Tibial artery (tissue), 4 donors: ENCODE measurements around the gene YJEFN3.

Experiments
- DNase-seq, 2 donors: peaks; one replicate each; pipeline ENCODE4 v3.0.0-alpha.2; 2019
- H3K27ac ChIP-seq, 2 donors: fragments of 200-600 bp; sonication (generic) in 1 of 2; 1 replicate in 1 of 2; 2 replicates in 1 of 2; pipeline ENCODE4 v1.5.1; 2018 to 2019; ENCODE audit warnings: mild to moderate bottlenecking in 1 of 2
- H3K27me3 ChIP-seq, 2 donors: fragments of 200-600 bp; sonication (generic) in 1 of 2; one replicate each; pipeline versions ENCODE4 v1.5.1 to v1.6.0; 2016 to 2019
- H3K36me3 ChIP-seq, 3 donors: fragments of 200-600 bp; sonication (generic) in 2 of 3; one replicate each; pipeline ENCODE4 v1.5.1; 2016 to 2019; ENCODE audit warnings: mild to moderate bottlenecking in 2 of 3
- H3K4me1 ChIP-seq, 4 donors: fragments of 200-600 bp; sonication (generic) in 2 of 4; 1 replicate in 3 of 4; 2 replicates in 1 of 4; pipeline ENCODE4 v1.5.1; 2016 to 2019
- H3K4me3 ChIP-seq, 2 donors: fragments of 200-600 bp; sonication (generic) in 1 of 2; 1 replicate in 1 of 2; 2 replicates in 1 of 2; pipeline ENCODE4 v1.5.1; 2018 to 2019; ENCODE audit warnings: mild to moderate bottlenecking in 2 of 2
- H3K9me3 ChIP-seq, 3 donors: fragments of 200-600 bp; sonication (generic) in 1 of 3; one replicate each; pipeline ENCODE4 v1.5.1; 2016 to 2019
- intact Hi-C: fragments of 100-400 bp; cut with DNase I; formaldehyde crosslinking; loops from one replicate; pipeline ENCODE4 v1.15.0; 2023; ENCODE audit warnings: low total_unique reads
- TF ChIP-seq, protein P1 (sequence below), 2 experiments: fragments of 200-600 bp in 1 of 2; fragments of 450-650 bp in 1 of 2; IDR thresholded peaks; one replicate each; pipeline ENCODE4 v1.5.1; 2017 to 2019; ENCODE audit warnings: antibody characterized with exemption in 2 of 2, mild to moderate bottlenecking in 1 of 2, moderate library complexity in 1 of 2

Gene YJEFN3

DNA sequence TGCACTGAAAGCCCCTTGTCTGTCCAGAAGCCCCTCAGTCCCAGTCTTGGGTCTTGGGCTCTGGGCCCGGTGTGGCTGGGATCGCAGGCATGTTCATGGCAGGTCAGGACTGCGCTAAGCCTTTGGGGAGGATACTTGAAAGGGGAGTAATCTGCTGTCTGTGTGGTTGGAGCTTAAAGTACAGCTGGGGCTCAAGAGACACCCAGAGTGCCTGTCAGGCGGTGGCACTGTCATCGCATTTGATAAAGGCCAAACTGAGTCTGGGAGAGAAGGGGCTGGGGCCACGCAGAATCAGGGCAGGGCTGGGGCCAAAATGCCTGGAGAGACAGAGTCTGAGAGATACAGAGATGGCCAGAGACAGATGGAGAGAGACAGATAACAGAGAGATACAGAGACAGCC is 5.1 kb downstream of the YJEFN3 start:
- Histone ChIP-seq H3K36me3 (peaks cover 0 to 23% (median 0%) of the 10 kb centered on the region in 3 donors), H3K27ac (no peak overlapping the region), H3K4me3 (no peak overlapping the region), H3K9me3 (no peaks in the 10 kb centered on the region), H3K4me1 (peaks cover 0 to 31% (median 22%) of the 10 kb centered on the region in 4 donors), H3K27me3 (peaks cover 0 to 15% of the 10 kb centered on the region in 2 donors)
- TF ChIP-seq, protein P1, sequence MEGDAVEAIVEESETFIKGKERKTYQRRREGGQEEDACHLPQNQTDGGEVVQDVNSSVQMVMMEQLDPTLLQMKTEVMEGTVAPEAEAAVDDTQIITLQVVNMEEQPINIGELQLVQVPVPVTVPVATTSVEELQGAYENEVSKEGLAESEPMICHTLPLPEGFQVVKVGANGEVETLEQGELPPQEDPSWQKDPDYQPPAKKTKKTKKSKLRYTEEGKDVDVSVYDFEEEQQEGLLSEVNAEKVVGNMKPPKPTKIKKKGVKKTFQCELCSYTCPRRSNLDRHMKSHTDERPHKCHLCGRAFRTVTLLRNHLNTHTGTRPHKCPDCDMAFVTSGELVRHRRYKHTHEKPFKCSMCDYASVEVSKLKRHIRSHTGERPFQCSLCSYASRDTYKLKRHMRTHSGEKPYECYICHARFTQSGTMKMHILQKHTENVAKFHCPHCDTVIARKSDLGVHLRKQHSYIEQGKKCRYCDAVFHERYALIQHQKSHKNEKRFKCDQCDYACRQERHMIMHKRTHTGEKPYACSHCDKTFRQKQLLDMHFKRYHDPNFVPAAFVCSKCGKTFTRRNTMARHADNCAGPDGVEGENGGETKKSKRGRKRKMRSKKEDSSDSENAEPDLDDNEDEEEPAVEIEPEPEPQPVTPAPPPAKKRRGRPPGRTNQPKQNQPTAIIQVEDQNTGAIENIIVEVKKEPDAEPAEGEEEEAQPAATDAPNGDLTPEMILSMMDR (IDR thresholded peaks at IDR 0.05) = no peak
- intact Hi-C loops = loop anchor here (5.0 to 10.0 kb wide), 2 partner anchors 108 to 421 kb away; partner anchors contain the start of gene GMIP
- DNase-seq = no peak

DNA sequence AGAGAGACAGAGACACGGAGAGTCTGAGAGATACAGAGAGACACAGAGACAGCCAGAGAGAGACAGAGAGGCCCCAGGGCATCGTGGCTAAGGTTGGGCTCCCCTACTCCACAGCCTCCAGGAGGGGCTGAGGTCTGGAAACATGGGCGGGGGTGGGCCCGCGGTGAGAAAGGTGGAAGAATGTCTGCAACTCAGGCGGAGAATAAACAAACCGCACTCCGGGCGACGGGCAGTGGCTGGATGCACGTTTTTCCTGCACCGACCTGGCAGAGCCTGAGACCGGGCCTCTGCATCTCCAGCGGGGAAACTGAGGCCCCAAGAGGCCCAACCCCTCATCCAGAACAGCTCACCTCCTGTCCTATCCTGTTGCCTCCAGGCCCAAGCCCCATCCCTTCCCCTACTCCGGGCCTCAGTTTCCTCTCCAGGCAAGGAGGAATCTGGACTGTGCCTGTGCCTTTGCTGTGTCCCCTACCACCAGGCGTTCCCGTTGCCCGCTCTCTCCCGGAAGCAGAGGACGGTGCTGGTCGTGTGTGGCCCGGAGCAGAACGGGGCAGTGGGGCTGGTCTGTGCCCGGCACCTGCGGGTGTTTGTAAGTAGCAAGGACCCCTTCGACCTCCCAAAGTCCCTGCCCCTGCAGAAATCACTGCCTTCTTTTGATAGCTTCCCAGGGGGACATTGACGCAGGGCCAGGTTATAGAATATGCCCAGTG is 6.0 kb downstream of the YJEFN3 start:
- TF ChIP-seq, protein P1 (IDR thresholded peaks at IDR 0.05) = no peak
- Histone ChIP-seq H3K4me3 (no peak overlapping the region), H3K27me3 (peaks cover 0 to 21% of the 10 kb centered on the region in 2 donors), H3K4me1 (peaks cover 0 to 30% (median 20%) of the 10 kb centered on the region in 4 donors), H3K9me3 (no peaks in the 10 kb centered on the region), H3K27ac (no peak overlapping the region), H3K36me3 (peaks cover 0 to 14% (median 0%) of the 10 kb centered on the region in 3 donors)
- no peak for DNase-seq
- intact Hi-C loops = loop anchor here (5.0 to 10.0 kb wide), 2 partner anchors 108 to 420 kb away; partner anchors contain the start of gene GMIP

DNA sequence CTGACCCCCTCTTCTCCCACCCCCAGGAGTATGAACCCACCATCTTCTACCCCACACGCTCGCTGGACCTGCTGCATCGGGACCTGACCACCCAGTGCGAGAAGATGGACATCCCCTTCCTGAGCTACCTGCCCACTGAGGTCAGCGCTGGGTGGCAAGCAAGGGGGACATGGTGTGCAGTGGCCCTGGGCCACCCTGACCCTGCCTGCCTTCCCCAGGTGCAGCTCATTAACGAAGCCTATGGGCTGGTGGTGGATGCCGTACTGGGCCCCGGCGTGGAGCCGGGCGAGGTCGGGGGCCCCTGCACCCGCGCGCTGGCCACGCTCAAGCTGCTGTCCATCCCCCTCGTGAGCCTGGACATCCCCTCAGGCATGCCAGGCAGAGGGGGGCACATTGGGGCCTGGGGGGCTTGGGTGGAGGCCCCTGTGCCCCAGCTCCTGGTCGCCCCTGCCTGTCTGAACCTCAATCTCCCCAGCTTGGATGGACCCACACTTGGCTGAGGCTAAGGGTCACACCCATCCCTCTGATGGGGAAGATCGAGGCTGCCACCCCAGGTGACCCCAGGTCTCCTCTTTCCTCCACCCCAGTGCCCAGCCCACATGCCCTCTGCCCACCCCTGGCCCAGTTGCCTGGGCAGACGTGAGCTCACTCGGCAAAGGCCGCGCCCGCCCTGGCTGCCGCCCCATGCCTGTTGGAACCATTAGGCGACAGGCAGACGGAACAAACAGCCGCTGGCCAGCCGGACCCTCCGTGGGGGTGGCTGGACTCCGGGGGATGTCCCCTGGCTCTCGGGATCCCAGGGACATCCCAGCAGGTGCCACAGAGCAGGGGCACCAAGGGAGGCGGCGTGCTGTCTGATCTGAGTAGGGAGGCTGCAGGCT is 6.8 kb downstream of the YJEFN3 start:
- Histone ChIP-seq H3K9me3 (no peaks in the 10 kb centered on the region), H3K27ac (no peak overlapping the region)

DNA sequence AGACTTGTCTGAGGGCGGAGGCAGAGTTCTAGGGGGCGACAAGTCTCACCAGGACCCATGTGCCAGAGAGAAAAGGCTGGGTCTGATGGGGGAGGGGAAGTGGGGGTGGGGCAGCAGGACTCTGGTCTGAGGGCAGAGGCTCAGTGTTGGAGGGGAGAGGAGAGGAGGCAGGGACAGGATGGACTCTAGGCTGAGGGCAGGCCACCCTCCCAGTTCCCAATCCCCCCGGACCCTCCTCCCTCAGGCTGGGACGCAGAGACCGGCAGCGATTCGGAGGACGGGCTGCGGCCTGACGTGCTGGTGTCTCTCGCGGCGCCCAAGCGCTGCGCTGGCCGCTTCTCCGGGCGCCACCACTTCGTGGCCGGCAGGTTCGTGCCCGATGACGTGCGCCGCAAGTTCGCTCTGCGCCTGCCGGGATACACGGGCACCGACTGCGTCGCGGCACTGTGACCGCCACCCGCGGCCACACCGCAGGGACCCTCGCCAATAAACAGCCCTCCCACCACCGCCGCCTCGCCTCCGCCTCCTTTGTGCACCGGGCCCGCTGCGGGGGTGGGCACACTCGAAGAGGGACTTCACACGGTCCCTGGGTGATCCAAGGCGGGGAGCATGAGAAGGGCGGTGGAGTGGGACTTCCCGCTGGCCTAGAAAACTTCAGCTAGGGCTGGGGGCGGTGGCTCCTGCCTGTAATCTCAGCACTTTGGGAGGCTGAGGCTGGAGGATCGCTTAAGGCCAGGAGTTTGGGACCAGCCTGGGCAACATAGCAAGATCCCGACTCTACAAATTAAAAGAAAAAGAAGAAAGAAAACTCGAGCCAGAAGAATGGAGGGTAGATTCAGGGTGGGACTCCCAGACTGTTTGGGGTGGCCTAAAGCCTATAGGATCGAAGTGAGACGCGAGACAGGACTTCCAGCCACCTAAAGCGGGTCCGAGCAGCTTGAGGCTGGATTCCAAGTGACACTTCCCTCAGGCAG is 8.7 kb downstream of the YJEFN3 start:
- peaks cover 0 to 41% (median 32%) of the 10 kb centered on the region in 4 donors for H3K4me1 ChIP-seq
- H3K4me3 ChIP-seq = peak overlapping the region in 1 of 2 donors; percentile 18
- H3K27me3 ChIP-seq = peaks cover 0 to 48% of the 10 kb centered on the region in 2 donors
- no peak for DNase-seq
- H3K27ac ChIP-seq = no peak overlapping the region
- intact Hi-C loops = loop anchor here (10.0 kb wide), 1 partner anchor 417 kb away; no protein-coding TSS in a partner anchor
- H3K36me3 ChIP-seq = peaks cover 0 to 7% (median 0%) of the 10 kb centered on the region in 3 donors
- no peaks in the 10 kb centered on the region for H3K9me3 ChIP-seq
- TF ChIP-seq, protein P1 (IDR thresholded peaks at IDR 0.05) = no peak

More for the DNA sequence above, 6.8 kb downstream of the YJEFN3 start:
- no peak for DNase-seq
- no peak overlapping the region for H3K4me3 ChIP-seq
- peaks cover 0 to 7% (median 0%) of the 10 kb centered on the region in 3 donors for H3K36me3 ChIP-seq
- peaks cover 0 to 30% of the 10 kb centered on the region in 2 donors for H3K27me3 ChIP-seq
- TF ChIP-seq, protein P1 (IDR thresholded peaks at IDR 0.05) = no peak
- H3K4me1 ChIP-seq = peaks cover 0 to 37% (median 28%) of the 10 kb centered on the region in 4 donors
- intact Hi-C loops = loop anchor here (10.0 kb wide), 1 partner anchor 419 kb away; no protein-coding TSS in a partner anchor
